Activated CD8-positive, alpha-beta memory T cell treated with anti-CD3 and anti-CD28 coated beads for 48 hours (primary cell): ENCODE data around the gene PRRX1.

Source experiments
- DNase-seq, 3 experiments: peaks; one replicate each; pipeline ENCODE4 v3.0.0-alpha.2; 2020; ENCODE audit warnings: low read depth in 2 of 3, low spot score in 2 of 3

The PRRX1 gene

DNA sequence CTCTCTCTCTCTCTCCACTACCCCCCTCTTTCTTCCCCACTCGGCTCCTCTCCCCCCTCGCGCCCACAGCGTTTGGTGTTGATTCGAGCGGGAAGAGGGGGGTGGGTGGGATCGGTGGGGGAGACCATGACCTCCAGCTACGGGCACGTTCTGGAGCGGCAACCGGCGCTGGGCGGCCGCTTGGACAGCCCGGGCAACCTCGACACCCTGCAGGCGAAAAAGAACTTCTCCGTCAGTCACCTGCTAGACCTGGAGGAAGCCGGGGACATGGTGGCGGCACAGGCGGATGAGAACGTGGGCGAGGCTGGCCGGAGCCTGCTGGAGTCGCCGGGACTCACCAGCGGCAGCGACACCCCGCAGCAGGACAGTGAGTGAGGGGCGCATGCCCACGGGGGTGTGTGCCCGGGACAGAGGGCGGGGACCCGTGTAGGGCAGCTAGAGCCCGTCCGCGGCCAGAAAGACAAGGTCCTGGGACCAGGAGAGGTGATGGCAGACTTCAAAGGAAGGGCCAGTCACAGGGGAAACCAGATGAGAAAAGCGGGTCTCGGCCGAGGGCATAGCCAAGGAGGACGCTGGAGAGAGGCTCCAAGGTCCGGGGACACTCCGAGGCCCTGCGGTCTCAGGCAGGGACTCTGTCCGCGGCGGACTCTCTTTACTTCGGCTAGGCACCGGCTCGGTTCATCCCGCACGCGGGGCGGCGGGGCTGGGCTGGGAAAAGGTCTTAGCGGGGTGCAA, at the start of gene PRRX1:
Gene PRRX1 (plus strand): TSS at position 39 of the 735 bp plus-strand sequence. CDS start 88 bp downstream, at position 127.
- no peak for DNase-seq

DNA sequence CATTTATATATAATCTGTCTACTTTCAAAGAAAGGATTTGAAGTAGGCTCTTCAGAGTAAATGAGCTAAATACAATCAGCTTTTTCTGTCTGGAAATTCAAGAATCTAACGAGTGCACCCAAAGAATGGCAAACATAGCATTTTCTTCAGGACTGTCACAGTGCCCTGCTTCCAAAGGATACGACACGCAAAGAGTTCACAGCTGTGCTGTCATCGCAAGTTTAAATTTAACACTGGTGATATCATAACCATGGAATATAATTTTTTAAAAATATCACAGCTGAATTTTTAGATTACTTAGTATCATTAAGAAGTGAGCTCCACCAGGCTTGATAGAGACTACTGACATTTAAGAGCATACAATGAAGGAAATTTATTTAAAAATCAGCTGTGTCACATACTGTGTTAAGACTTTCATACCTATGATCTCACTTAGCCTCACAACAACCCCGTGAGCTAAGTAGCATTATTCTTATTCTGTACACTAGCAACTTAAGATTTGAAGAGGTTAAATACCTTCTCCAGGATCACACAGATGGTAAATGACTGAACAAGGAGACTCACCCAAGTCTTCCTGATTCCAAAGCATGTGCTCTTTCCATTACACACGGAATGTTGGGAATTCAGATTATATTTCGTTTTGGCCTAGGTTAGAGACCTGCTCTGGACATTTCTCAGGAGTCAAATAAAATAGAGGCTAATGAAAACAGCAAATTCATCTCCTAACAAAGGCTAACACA, 46.2 kb upstream of the PRRX1 start:
- DNase-seq, result no peak

DNA sequence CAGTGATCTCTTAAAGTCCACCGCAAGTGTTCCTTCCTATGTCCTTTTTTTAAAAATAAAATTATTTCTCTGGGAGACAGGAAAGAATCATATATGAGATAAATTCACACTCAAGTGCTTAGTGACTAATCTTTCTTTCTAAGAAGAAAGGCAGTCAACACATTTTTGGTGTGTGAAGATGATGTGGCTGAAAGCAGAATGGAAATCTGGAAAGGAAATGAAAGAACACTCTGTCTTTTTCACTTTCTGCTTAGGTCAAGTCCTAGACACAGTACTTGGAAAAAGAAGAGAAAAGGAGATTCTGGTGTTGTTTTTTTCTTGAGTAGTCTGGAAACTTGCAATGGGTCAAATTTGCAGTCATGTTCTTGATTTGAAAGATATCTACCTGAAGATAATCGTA, 45.5 kb upstream of the PRRX1 start:
- no peak for DNase-seq

DNA sequence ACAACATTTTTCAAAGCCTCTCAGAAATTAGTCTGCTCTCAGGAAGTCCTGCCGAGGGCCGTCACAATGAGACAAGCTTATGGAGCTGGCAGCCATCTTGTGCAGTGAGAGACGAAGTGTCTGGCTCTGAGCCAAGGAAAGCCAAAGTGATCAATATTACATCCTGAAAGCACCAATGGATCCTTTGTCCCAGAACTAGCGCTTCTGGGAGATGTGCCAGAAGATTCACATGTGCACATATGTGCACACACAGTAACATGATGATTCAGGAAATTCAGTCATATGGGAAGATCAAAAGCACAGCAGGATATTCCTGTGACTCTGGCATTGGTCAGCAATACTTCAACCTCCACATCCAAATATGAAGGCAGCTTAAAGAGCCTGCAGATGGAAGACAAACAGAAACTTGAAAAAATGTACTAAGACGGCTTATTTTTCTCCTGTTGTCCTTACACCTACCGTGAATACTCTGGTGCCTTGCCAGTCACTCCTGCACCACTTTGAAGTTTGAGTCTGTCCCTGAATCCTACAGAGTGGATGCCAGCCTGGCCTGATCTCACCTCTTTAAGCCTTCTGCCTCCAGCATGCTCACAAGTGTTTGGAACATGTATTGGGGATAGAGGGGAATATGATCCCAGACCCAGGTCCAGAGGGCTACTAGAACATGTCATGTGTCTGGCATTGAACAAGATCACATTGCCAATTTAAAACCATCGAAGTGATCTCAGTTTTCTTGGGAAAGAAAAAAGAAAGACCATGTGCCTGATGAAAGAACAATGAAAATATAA, 44.5 kb upstream of the PRRX1 start:
- no peak for DNase-seq

DNA sequence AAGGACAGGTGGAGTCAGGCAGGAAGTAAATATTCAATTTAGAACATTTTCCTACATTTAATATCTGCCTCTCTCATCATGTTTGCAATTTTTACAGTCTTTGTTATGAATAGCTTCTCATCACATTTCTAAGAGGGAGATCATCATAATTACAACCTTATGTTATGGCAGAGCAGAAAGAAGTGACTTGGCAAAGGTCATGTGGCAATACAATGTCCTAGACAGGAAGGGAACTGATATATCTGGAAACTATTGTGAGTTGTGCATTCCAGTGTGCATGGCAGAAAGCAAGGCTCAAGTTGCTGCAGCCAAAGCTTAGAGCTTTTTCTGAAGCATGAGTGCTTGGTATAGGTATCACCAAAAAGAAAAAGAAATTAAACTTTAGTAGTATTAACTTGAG, 43.8 kb upstream of the PRRX1 start:
- no peak for DNase-seq

DNA sequence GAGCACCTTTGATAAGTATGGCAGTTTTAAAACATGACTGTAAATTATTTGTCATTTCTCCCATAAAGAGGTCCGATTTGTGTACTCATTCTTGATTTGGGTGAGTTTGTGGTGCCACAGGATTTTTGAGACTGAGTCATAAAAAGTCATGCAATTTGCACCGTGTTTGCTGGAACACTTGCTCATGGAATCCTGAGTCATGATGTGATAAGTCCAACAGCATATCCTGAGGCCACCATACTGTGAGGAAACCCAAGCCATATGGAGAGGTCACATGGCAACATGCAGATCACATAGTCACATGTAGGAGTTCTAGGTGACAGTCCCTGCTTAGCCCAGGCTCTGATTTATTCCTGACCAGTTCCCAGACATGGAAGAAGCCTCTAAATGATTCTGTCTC, 40.8 kb upstream of the PRRX1 start:
- DNase-seq, result no peak

DNA sequence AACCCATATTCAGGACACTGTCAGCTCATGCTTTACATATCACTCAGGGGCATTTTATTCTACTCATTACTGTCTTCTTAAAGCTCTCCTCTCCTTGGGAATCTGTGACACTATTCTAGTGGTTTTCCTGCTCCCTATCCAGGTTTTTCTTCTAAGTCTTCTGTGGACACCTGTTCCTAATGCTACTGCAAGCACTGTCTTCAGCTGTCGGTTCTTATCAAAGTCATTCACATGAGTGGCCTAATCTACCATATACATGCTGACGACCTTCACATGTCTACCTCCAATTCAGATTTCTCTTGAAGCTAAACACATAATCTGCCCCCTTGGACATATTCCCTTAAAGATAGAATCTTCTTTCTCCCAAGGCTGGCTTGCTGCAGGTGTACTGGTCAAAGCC, 39.8 kb upstream of the PRRX1 start:
- DNase-seq, result no peak

DNA sequence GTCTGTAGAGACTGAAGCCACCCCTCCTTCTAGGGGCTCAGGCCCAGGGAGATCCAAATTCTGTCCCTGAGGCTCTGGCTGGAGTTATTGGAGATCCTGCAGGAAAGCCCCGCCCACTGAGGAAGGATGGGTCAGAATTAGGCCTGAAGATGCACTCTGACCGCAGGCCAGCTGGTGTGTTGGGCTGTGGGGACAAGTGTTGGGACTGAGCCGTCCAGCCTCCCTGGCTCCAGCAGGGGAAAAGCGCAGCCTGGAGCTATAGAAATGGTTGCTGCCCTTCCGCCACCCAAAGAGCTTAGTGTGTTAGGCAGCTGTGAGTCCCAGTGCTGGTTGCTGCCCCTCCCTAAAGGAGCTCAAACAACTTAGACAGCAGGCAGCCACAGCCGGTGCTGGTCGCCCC, 33.0 kb upstream of the PRRX1 start:
- no peak for DNase-seq

DNA sequence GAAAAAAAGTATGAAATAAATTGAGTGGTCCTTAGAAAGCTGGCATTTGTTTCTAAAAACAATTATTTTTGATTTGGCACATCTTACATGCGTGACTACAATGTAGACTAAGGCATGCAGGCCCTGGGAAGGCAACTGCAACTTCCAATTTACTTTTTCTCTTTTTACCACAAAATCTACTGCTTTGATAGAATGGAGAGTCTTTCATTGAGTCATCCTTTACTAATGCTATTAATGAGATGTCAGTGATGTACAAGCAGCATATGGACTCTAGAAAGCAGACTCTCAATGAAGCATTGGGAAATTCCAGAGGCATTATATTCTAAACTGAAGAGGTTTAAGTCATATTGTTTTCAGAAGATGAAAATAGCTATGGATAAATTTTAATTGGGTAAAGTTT, 29.6 kb upstream of the PRRX1 start:
- DNase-seq, result no peak

DNA sequence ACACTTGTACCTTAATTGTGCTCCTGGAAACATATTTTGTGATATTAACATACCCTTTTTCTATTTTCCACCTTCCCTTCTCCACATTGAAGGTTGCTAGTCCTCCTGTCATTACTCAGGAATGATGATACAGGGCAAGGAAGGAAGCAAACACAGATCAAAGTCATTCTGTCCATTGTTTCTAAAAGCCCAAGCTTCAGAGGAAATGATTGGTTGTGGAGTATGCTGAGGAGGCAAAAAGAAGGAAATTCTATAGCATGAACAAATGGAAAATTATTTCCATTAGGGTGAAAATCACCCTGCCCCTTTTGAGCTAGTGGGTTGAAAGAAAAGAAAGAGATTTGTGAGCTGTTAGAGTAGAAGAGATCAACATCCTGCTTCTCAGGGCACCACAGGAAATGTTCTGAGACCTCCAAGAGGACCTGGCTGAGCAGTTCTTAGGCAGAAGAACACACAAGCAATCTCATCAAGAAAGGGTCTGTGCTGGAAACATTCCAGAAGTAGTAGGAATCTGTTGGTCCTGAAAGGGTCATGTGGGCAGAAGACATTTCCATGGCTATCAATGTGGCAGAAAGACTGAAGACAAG, 29.0 kb upstream of the PRRX1 start:
- no peak for DNase-seq

DNA sequence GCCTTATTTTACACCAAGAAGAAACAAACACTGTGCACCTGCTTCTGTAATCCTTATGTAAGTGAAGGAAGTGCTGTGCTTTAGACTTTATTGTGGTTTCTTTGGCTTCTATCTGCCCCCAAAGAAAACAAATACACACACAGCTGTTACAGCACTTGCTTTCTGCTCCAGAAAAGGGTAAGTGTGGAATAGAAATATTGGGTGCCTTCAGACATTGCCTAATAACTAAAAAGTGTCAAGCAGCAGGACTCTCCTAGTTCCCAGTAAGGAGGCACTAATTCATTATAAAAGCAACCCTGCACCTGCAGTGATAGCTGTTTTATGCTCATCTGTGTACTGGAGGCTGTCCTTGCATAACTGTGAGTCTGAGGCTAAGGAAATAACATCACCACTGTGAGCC, 23.4 kb upstream of the PRRX1 start:
- DNase-seq, result no peak

DNA sequence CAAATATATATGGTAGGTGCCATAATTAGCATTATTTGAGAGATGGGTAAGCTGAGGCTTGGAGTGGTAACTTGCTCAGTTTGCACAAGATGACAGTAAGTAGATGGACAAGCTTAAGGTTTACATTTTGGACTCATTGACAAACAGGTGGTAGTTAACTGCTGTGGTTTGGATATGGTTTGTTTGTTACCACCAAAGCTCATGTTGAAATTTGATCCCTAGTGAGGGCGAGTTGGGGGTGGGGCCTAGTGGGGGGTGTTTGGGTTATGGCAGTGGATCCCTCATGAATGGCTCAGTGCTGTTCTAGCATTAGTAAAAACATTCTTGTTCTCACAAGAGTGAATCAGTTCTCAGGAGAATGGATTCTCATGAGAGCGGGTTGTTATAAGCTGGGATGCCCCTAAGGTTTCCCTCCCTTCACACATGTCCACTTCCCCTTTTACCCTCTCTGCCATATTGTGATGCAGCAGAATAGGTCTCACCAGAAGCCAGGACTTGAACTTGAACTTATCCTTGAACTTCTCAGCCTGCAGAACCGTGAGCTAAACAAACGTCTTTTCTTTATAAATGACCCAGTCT, 6.6 kb upstream of the PRRX1 start:
- no peak for DNase-seq

DNA sequence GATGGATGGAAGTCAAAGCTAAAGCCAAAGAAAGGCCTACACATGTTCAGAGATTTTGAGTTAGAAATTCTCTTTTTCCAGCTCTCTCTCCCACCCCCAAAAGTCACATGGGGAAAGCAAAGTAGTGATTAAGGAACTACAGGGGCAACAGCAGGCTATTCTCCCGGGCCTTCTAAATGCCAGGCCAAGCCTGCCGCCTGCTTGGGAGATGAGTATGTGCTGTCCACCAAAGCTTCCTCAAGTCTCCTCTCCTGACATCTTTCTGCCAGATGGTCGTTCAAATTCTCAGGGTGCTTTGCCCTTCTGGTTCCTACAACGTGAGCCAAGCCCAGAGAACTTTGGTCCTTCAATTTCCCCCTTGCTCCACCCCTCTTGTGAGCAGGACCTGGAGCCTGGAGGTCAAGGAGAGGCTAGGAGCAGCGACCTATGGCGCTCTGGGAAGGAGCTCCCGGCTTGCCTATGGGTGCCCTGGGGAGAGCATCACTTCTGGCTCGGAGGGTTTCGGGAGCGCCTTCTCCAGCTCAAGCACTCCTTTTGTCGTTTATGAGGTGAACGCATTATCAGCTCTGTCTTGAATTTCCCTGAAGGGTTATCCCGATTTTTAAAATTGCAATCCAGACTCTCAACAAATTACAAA, 4.4 kb upstream of the PRRX1 start:
- no peak for DNase-seq

DNA sequence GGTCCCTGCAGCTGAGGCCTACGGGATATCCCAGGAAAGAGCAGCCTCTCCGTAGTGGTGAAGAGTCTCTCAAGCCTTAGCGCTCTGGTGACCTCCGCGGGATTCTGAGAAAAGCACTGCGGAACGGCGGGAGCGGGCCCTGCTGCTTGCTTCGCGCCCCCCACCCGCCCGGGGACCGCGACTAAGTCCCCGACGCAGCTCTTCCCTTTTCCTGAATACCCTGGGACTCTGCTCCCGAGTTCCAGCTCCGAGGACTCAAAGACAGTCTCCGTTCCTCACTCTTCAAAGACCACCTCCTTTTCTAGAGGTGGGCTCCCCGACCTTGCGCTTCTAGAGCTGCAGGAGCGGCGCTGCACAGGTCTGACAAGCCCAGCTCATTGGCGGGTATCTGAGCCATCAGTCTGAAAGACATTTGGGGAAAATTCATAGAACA, 3.6 kb upstream of the PRRX1 start:
- DNase-seq, result no peak

DNA sequence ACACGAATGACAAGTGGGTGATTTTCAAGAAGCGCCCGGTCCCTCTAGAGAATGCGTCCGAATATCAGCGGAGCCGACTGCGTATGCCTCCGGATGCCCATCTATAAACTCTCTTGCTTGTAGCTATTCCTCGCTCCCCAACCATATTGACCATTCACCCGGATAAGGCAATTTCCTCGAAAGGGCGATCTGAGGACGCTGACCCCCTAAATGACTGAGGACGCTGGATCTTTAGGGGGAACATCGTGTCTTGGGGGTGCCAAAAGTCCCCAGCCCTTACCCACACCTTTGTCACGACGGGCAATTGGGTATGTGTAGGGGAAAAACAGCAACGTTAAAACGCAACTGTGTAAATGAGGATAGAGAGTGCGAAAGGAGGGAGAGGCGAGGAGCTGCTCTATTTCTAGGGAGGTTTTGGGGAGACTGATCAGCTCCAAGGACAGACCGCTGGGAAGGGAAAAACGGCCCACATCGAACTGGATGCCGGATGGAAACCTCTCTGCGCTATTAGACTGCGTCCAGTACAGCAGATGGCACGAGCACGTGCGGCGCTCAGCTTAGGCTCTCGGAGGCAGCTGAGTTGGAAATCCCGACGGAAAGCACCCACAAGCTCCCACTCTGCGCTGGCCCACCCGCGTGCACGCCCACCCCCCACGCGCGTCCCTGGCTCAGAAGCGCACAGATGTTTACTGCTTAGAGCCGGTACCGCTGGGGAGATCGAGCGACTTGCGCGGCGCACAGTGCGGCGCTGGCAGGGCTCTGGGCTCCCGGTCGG, 2.9 kb upstream of the PRRX1 start:
- DNase-seq, result no peak

DNA sequence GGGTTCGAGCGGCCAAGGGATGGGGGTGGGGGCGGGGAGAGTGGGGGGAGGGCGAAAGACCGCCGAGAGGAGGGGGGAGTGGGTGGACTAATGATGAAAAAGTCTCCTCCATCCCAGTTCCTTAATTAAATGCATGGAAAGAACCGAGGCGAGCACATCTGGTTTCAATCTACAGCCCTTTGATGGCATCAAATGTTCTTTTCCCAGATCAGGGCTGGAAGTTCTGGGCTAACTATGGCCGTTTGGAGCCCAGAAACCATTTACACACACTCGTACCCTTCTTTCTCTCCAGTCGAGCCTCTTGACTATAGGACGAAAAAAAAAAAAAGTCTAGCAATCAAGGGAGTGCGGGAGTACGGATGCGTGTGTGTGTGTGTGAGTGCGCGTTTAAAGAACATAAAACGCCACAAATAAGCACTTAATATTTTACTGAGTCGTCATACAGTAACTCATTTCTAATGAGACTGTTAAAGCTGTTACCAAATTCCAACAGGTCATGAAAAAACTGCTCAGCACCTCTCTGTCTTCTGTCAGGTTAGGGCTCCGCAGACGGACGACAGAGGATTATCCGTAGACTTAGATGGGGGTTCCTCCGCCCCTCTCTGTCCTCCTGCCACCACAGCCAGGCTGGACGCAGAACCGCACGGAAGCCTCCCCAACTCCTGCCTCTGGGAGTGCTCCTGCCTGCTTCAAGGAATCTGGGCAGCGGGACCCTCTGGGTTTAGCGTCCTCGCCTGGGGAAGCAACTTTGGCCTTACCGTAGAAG, 2.1 kb upstream of the PRRX1 start:
- DNase-seq, result no peak

DNA sequence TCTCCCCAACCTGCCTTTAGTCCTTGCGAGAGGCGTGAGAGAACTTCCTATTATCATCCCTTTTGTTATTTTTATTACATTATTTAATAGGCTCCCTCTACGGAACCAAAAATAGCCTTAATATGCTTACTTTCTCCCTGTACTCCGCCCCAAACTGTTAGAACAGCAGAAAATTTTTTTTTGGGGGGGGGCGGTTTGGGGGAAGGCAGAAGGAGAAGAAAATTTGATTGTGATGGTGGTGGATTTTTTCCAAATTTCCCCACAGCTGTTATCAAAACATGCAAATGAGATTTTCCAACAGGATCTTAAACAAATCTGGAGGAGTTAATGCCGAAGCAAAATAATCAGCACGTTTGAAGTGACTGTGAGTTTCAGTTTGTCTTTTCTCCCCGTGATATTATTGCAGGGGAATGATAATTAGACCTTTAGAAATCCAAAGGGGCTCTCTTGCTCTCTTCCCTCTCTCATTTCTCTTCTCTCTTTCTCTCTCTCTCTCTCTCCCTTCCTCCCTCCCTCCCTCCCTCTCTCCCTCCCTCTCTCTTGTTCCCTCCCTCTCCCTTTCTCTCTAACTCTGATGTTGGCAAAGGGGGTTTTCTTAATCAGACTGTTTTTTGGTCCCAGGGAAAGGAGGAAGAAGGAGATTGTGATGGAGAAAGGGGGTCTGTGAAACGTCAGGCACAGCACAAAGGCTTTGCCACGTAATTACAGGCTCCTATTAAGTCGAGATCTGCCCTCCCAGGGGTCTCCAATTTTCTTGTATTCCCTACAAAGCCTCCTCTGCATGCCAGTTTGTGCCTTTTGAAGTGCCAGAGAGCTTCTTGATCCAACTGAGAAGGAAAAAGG, 1.1 kb upstream of the PRRX1 start:
- DNase-seq, result no peak

DNA sequence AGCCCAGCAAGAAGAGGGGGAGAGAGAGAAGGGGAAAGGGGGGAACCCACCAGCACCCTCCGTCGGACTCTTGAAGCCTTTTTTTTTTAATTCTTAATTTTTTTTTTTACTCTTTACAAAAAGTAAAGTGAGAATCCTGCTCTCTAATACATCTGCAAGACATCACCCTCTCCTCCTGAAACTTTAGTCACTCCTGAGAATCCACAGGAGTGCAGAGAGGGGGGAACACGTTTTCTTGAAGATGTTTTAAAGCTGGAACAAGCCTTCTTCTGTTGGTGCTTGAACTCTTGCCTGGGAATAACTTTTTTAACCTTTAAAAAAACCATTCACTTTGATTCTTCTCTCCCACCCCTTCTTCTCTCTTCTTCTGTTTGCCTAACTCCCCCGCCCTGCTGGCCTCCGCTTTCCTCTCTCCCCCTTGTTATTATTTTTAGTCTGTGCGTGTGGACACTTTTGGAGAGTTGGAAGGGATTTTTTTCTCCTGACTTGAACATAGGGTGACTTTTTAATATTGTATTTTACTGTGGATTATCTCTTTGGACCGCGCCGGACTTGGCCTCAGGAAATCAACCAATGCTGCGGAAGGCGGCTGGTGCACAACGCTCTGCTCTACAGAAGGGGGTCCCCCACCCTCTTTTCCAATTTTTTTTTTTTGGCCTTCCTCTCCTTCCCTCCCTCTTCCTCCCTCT, 383 bp upstream of the PRRX1 start:
- DNase-seq, result no peak
